GM12878 (cell line): ENCODE measurements around the gene CFDP1. TPM values are rescaled to one million over a fixed set of nuclear protein-coding genes. Genes with fewer than 3 reads are reported as not detected.

Source experiments
- CBFB ChIP-seq: IDR thresholded peaks from 2 replicates; pipeline ENCODE4 v1.6.1; 2016; ENCODE audit warnings: antibody characterized with exemption, low read depth
- CHD2 ChIP-seq: IDR thresholded peaks from 2 replicates; pipeline ENCODE4 v1.6.1; 2011; ENCODE audit warnings: low read depth, low read length, improper control_type of control experiment, borderline replicate concordance
- CHD4 ChIP-seq: fragments of 200-600 bp; sonication (generic); IDR thresholded peaks from 2 replicates; pipeline ENCODE4 v1.6.1; 2016; ENCODE audit warnings: mild to moderate bottlenecking
- FOXM1 ChIP-seq: IDR thresholded peaks from 2 replicates; pipeline ENCODE4 v1.6.1; 2012; ENCODE audit warnings: low read depth, mild to moderate bottlenecking, inconsistent platforms, low read length, moderate library complexity
- MEF2B ChIP-seq: fragments of 450-650 bp; IDR thresholded peaks from 2 replicates; pipeline ENCODE4 v1.6.1; 2018; ENCODE audit warnings: mild to moderate bottlenecking, moderate library complexity; ENCODE audit not compliant: partially characterized antibody, poor library complexity, severe bottlenecking
- SIX5 ChIP-seq: IDR thresholded peaks from 2 replicates; pipeline ENCODE4 v1.6.1; 2011; ENCODE audit warnings: mild to moderate bottlenecking, low read depth, low read length, moderate library complexity; ENCODE audit not compliant: severe bottlenecking
- SRF ChIP-seq, 2 experiments: IDR thresholded peaks; 2 replicates each; pipeline ENCODE4 v1.6.1; 2011; ENCODE audit warnings: low read depth in 2 of 2, low read length in 2 of 2, mild to moderate bottlenecking in 1 of 2, moderate library complexity in 1 of 2
- ZBED1 ChIP-seq: IDR thresholded peaks from 2 replicates; pipeline ENCODE4 v1.6.1; 2016; ENCODE audit warnings: borderline replicate concordance
- polyA plus RNA-seq, 11 experiments: library from polyadenylated mRNA; depleted of rRNA in 4 of 11; unstranded in 6 of 11; stranded (reverse) in 5 of 11; fragments of >200 nt; fragmentation: Nextera tagmentation in 4 of 11; fragmentation: Illumina TruSeq in 1 of 11; extraction: Ambion mirVana in 4 of 11; extraction: Trizol in 1 of 11; gene quantifications; 1 replicate in 1 of 11; 2 replicates in 10 of 11; pipeline versions ENCODE4 v1.2.1 to v1.2.3, GENCODE V29; 2011 to 2016; ENCODE audit warnings: inconsistent platforms in 2 of 11, missing spikeins in 2 of 11, low read depth in 1 of 11
- total RNA-seq, 4 experiments: library from RNA; depleted of rRNA in 3 of 4; stranded (reverse); fragments of >200 nt in 3 of 4; fragmentation: Illumina TruSeq in 1 of 4; extraction: Trizol in 1 of 4; gene quantifications; 2 replicates each; pipeline versions ENCODE4 v1.2.1 to v1.2.3, GENCODE V29; 2013 to 2021
- TF ChIP-seq, protein P1 (sequence below): fragments of 450-650 bp; IDR thresholded peaks from 2 replicates; pipeline ENCODE4 v1.6.1; 2017; ENCODE audit warnings: mild to moderate bottlenecking, moderate library complexity
- TF ChIP-seq, protein P2 (sequence below): IDR thresholded peaks from 2 replicates; pipeline ENCODE4 v1.6.1; 2011; ENCODE audit warnings: low read depth, mild to moderate bottlenecking, low read length, moderate library complexity, borderline replicate concordance; ENCODE audit errors: extremely low read depth

The CFDP1 gene
- total and polyA plus RNA-seq, 10 of the 15 experiments (the other 5 are each of a cell fraction or from before 2014, with no cell fraction given): 22.3 to 64.8 (median 36.7) TPM

GRCh38 chr16:75319513-75320411 is 113.5 kb downstream of the CFDP1 start (continued):
- 0 out of 2 replicates have a peak, but pooled peaks have one; percentile 5 for TF ChIP-seq CHD2
- peak; percentile 88 for TF ChIP-seq FOXM1
- TF ChIP-seq, protein P1, sequence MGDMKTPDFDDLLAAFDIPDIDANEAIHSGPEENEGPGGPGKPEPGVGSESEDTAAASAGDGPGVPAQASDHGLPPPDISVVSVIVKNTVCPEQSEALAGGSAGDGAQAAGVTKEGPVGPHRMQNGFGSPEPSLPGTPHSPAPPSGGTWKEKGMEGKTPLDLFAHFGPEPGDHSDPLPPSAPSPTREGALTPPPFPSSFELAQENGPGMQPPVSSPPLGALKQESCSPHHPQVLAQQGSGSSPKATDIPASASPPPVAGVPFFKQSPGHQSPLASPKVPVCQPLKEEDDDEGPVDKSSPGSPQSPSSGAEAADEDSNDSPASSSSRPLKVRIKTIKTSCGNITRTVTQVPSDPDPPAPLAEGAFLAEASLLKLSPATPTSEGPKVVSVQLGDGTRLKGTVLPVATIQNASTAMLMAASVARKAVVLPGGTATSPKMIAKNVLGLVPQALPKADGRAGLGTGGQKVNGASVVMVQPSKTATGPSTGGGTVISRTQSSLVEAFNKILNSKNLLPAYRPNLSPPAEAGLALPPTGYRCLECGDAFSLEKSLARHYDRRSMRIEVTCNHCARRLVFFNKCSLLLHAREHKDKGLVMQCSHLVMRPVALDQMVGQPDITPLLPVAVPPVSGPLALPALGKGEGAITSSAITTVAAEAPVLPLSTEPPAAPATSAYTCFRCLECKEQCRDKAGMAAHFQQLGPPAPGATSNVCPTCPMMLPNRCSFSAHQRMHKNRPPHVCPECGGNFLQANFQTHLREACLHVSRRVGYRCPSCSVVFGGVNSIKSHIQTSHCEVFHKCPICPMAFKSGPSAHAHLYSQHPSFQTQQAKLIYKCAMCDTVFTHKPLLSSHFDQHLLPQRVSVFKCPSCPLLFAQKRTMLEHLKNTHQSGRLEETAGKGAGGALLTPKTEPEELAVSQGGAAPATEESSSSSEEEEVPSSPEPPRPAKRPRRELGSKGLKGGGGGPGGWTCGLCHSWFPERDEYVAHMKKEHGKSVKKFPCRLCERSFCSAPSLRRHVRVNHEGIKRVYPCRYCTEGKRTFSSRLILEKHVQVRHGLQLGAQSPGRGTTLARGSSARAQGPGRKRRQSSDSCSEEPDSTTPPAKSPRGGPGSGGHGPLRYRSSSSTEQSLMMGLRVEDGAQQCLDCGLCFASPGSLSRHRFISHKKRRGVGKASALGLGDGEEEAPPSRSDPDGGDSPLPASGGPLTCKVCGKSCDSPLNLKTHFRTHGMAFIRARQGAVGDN: peak; percentile 60; the same call in 1 of the 2 replicates
- no peak for TF ChIP-seq MEF2B
- no peak for TF ChIP-seq SRF (IDR thresholded peaks at IDR 0.05; ENCODE audit: low read depth in 2 of 2, low read length in 2 of 2)
- TF ChIP-seq, protein P2, sequence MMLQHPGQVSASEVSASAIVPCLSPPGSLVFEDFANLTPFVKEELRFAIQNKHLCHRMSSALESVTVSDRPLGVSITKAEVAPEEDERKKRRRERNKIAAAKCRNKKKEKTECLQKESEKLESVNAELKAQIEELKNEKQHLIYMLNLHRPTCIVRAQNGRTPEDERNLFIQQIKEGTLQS: no peak
- TF ChIP-seq CBFB: peak; percentile 96
- TF ChIP-seq ZBED1: peak; percentile 56; the same call in 1 of the 2 replicates
- no peak for TF ChIP-seq SIX5
- TF ChIP-seq CHD4: no peak
